IPS-15b (cell line): Measurements from ENCODE around the gene SLX4.

Source experiments
- H3K27me3 ChIP-seq: one replicate; pipeline ENCODE4 v1.6.1; 2013; ENCODE audit warnings: low read length; ENCODE audit not compliant: control insufficient read depth, insufficient read depth
- H3K36me3 ChIP-seq: one replicate; pipeline ENCODE4 v1.6.1; 2013; ENCODE audit warnings: low read length; ENCODE audit not compliant: control insufficient read depth, insufficient read depth
- H3K4me1 ChIP-seq: one replicate; pipeline ENCODE4 v1.6.1; 2013; ENCODE audit warnings: mild to moderate bottlenecking, low read length; ENCODE audit not compliant: control insufficient read depth, insufficient read depth
- H3K4me3 ChIP-seq: one replicate; pipeline ENCODE4 v1.5.1; 2013; ENCODE audit warnings: low read depth, low read length
- H3K9ac ChIP-seq: one replicate; pipeline ENCODE4 v1.6.1; 2013; ENCODE audit warnings: low read depth, mild to moderate bottlenecking, low read length
- H3K9me3 ChIP-seq: one replicate; pipeline ENCODE4 v1.6.1; 2013; ENCODE audit warnings: mild to moderate bottlenecking, low read length; ENCODE audit not compliant: control insufficient read depth, insufficient read depth

SLX4 gene

DNA sequence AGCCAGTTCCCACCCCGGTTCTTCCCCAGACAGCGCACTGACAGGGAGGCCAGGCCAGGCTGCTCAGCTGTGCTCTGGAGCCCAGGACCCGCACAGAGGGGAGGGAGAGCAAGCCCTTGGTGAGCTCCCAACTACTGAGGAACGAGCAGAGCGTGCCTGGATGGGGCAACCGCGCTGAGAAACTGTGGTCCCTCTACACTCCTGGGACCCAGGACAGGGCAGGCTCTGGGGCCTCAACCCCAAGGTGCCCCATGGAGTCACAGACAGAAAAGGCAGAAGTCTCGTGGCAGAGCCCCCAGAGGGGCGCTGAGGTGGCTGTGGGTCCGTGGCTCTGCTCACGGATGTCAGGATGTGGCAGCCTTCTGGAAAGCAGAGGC is 16.3 kb downstream of the SLX4 start:
- H3K4me1 ChIP-seq: no peaks in the 10 kb centered on the region
- peaks cover 23% of the 10 kb centered on the region for H3K36me3 ChIP-seq
- no peak overlapping the region for H3K9ac ChIP-seq
- H3K9me3 ChIP-seq: peaks cover 5% of the 10 kb centered on the region
- no peak overlapping the region for H3K4me3 ChIP-seq
- no peaks in the 10 kb centered on the region for H3K27me3 ChIP-seq

DNA sequence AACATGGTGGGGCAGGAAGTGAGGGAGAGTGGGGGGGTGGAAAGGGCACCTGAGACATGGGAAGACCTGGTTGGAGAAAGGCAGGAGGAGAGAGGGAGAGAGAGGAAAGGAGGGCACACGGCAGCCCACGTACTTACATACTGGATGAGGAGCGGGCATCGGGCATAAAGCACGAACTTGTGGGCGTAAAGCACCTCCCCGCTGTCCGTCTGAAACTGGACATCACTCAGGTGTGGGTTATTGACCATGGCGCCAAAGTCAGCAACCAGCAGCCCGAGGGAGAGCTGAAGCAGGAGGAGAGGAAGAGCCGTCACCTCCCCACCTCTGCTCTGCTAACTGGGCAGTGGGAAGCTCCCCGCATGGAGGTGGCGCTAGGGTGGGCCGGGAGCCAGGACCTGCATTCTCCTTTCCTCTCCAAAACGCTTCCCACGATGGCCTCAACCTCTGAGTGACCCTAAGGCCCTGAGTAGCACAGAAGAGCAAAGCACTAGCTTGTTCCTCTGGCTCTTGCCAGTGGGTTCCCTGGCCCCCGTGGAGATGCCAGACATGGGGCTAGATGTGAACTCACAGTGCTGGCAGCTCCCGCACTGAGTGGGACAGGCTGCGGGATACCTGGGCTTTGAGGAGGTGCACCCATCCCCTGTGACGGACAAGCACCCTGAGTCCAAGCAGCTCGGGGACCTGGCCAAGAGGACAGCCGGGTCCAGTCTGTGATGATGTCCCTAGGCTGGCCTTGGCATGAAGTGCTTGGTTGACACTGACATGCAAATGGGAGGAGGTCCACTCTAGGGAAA is 16.9 kb downstream of the SLX4 start:
- no peak overlapping the region for H3K4me3 ChIP-seq
- H3K36me3 ChIP-seq: peaks cover 17% of the 10 kb centered on the region
- no peak overlapping the region for H3K9ac ChIP-seq
- H3K9me3 ChIP-seq: no peaks in the 10 kb centered on the region
- no peaks in the 10 kb centered on the region for H3K4me1 ChIP-seq
- H3K27me3 ChIP-seq: no peaks in the 10 kb centered on the region

DNA sequence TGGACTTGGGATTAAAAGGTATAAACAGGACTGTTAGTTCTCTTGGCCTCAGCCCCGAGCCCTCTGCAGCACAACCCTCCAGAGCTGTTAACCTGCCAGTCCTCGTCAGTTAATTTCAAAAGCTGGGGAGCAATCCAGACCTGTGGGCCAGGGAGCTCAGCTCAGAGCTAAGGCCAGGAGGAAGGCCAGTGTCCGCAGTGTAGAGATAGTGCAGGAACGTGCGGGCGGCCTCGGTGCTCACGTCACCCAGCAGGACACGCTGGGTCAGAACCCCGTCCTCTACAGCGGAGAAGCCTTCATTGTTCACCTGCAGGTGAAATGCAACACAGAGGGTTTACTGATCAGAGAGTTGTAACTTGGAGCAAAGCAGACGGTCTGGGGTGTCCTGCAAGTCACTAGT is 18.8 kb downstream of the SLX4 start:
- H3K27me3 ChIP-seq: no peaks in the 10 kb centered on the region
- no peak overlapping the region for H3K9ac ChIP-seq
- no peaks in the 10 kb centered on the region for H3K9me3 ChIP-seq
- no peak overlapping the region for H3K4me3 ChIP-seq
- peaks cover 13% of the 10 kb centered on the region for H3K36me3 ChIP-seq
- H3K4me1 ChIP-seq: no peaks in the 10 kb centered on the region

DNA sequence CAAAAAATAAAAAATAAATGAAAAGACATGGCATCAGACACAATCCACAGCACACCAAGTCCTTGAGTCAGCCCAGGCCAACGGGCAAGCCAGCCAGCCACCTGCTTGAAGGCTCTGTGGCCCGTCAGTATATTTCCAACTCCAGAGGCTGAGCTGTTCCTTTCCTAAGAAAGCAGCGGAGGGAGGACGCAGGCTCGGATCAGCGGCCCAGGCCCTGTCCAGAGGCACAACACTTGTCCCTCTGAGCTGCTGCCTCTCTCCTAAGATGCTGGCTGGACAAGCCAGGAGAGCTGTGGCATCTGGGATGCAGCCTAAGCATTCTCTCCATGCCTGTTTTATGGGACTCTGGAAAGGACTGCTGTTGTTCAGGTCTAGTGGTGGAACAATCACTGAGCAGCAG is 19.4 kb downstream of the SLX4 start:
- no peak overlapping the region for H3K4me3 ChIP-seq
- no peak overlapping the region for H3K9ac ChIP-seq
- H3K9me3 ChIP-seq: no peaks in the 10 kb centered on the region

DNA sequence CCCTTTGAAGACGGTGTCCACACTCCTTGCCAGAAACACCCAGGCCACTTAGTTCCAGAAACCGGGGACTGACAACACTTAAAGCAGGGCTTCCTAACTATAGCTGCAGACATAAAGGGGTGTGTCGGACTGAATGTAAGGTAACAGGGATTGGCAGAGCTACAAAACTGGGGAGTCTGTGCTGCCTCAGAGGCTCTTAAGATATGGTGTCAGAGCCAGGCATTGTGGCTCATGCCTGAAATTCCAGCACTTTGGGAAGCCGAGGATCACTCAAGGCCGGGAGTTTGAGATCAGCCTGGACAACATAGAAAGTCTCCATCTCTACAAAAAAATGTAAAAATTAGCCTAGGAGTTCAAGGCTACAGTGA is 20.0 kb downstream of the SLX4 start:
- Histone ChIP-seq H3K27me3 (no peaks in the 10 kb centered on the region), H3K4me3 (no peak overlapping the region), H3K9me3 (no peaks in the 10 kb centered on the region), H3K36me3 (peaks cover 9% of the 10 kb centered on the region), H3K9ac (no peak overlapping the region), H3K4me1 (no peaks in the 10 kb centered on the region)

More for the DNA sequence above, 19.4 kb downstream of the SLX4 start:
- Histone ChIP-seq H3K27me3 (no peaks in the 10 kb centered on the region), H3K4me1 (no peaks in the 10 kb centered on the region), H3K36me3 (peaks cover 10% of the 10 kb centered on the region)

DNA sequence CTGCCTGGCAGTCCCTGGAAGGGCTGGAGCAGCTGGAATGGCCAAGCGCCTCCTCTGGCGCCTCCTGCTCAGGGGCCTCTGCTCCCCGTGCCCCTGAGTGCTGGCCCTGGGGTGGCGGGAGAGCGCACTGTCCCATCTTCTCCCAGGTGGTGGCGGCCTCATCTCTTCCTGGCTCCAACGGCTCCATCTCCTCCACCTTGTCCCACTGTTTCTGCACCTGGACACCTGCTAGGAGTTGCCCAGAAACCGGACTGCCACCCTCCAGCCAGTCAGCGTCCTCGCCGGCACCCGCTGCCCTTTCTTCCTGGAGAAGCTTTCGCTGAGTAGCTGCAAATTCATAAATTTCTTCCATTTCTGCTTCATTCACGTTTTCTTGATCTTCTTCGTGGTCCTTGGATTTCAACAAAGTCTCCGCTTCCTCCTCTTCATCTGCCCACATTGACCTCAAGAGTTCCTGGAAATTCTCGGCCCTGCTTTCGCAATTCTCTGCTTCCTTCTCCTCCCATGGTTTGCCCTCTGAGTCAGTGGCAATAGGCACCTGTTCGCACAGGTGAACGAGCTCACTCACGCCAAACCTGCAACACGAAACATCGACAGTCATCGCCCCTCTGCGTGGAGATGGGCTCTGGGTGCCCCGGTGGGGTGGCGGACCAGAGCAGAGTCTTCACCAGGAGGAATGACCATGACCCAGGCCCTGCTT is 20.5 kb downstream of the SLX4 start:
- Histone ChIP-seq H3K4me1 (no peaks in the 10 kb centered on the region), H3K4me3 (no peak overlapping the region), H3K36me3 (peaks cover 9% of the 10 kb centered on the region), H3K9me3 (no peaks in the 10 kb centered on the region), H3K9ac (no peak overlapping the region), H3K27me3 (no peaks in the 10 kb centered on the region)

DNA sequence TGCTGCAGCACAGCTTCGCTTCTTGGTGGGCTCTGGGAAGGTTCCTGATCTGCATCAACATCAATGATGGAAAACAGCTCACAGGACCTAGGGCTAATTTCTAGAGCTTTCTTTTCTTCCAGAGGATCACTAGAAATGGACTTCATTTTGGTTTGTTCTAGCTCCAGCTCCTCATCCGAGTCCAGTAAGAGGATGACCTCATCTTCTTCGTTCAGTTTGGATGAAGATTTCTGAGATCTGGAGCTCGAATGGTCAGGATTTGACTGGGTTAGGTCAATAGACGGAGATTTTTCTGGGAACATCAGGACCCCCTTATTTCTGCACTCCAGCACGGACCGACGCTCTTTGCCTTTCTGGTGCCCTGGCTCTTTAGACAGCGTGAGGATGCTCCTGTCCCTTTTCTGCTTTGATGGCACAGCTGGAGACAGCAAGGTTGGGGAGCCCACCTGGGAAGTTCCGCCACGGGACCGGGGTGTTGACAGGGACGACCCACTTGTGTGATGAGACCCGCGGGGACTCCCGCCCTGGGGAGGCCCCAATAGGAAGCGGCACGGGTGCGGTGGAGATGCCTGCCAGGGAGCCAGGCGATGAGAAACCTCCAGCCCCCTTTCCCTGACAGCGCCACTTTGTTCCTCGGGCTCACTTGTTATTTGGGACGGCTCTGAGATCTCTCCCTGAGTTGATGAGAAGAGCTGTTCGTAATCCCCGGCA is 21.3 kb downstream of the SLX4 start:
- H3K9me3 ChIP-seq: no peaks in the 10 kb centered on the region
- H3K4me1 ChIP-seq: no peaks in the 10 kb centered on the region
- peaks cover 9% of the 10 kb centered on the region for H3K36me3 ChIP-seq
- no peak overlapping the region for H3K9ac ChIP-seq
- no peaks in the 10 kb centered on the region for H3K27me3 ChIP-seq
- no peak overlapping the region for H3K4me3 ChIP-seq

DNA sequence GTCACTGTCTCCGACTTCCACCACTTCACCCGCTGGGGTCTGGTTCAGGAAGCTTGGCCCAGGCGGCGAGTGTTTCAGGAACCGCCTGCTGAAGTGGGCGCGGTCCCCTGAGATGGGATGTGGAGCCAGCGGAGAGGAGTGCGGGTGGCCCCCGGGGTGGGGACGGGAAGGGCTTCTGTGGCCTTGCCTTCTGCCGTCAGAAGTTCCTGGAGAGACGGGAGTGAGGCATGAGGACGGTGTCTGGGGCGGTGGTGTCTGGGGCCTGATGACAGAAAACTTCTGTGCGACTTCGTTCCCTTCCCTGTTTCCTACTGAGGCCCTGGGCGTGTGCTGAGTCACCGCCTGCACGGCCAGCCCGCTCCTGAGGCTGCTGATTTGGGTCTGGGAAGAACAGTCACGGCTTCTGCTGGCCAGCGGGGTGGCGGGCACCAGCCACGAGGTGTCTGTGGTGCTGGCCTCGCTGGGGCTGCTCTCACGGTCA is 21.9 kb downstream of the SLX4 start:
- Histone ChIP-seq H3K36me3 (peaks cover 9% of the 10 kb centered on the region), H3K27me3 (no peaks in the 10 kb centered on the region), H3K4me1 (no peaks in the 10 kb centered on the region), H3K9me3 (no peaks in the 10 kb centered on the region), H3K9ac (no peak overlapping the region), H3K4me3 (no peak overlapping the region)

DNA sequence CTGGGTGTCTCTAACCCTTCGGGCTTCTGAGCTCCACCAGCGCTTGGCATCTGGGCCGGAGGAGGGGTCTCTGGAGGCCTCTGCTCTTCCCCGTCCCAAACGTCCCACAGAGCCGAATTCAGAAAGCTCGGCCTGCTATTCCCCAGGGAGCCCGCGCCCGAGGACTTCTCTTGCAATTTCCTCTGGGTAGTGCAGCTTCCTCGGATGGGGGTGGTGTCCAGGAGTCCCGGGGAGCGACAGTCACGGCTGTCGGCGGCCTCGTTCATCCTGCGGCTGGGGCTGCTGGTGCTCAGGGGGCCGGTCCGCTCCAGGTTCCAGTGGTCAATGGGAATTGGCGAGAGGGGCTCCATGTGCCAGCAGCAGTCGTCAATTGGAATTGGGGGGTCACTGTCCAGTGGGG is 22.4 kb downstream of the SLX4 start:
- Histone ChIP-seq H3K4me3 (no peak overlapping the region), H3K27me3 (no peaks in the 10 kb centered on the region), H3K4me1 (no peaks in the 10 kb centered on the region), H3K9me3 (no peaks in the 10 kb centered on the region), H3K9ac (no peak overlapping the region), H3K36me3 (peaks cover 6% of the 10 kb centered on the region)

DNA sequence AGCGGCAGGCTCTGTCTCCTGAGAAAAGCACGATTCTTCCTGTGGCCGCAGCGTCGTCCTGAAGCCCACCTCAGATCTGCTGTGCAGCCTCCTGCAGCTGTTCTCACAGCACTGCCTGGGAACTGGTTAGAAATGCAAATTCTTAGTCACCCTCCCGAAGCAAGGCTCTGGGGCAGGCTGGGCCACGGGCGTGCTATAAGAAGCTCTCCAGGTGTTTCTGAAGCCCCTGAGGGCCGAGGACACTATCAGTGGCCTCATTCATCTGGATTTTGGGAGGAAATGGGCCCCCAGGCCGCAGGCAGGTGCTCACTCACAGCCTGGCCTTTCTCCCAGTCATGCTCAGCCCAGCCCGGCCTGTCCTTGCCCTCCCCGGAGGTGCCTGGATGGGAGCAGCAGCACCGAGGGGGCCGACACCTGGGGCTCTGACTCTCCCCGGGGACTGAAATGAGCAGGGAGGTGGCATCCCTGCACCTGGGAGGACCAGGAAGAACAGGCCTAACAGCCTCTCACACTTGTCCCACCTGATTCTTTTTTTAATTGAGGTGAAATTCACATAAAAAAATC is 23.8 kb downstream of the SLX4 start:
- Histone ChIP-seq H3K9me3 (no peaks in the 10 kb centered on the region), H3K27me3 (no peaks in the 10 kb centered on the region), H3K36me3 (peaks cover 14% of the 10 kb centered on the region), H3K4me3 (no peak overlapping the region), H3K4me1 (no peaks in the 10 kb centered on the region), H3K9ac (no peak overlapping the region)

DNA sequence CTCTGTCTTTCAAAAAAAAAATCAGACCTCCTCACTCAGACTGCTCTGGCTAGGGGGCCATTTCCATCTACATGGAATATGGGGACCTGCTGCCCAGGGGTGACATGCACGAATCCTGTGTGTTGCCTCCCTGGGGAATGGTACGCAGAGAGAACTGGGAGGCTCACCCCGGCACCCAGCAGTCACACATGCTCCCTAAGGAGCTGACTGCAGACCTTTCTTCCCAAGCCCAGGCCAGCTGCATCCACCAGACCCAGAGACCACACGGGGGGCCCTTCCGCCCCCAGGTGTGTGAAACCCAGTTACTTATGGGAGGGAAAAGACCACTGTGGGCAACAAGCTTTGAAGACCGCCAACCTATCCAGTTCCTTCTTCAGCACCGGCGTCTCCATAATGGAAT is 27.0 kb downstream of the SLX4 start:
- Histone ChIP-seq H3K36me3 (peaks cover 13% of the 10 kb centered on the region), H3K4me3 (no peak overlapping the region), H3K4me1 (no peaks in the 10 kb centered on the region), H3K9ac (no peak overlapping the region), H3K27me3 (no peaks in the 10 kb centered on the region), H3K9me3 (no peaks in the 10 kb centered on the region)
